CD4-positive, alpha-beta T cell (primary cell): Measurements from ENCODE around the gene PTPRN2. TPM values are rescaled to one million over a fixed set of nuclear protein-coding genes. Genes with fewer than 3 reads are reported as not detected.

Experiments
- ATAC-seq: fragments of 200-7000 bp; cut with Tn5 transposase; one replicate; pipeline ENCODE4 v1.10.0; 2022; ENCODE audit warnings: mild to moderate bottlenecking; ENCODE audit not compliant: poor library complexity
- CTCF ChIA-PET: fragments of 350-600 bp; sonication (Branson Sonifier 250); formaldehyde crosslinking; loops from one replicate; lab custom pipeline; 2021; ENCODE audit warnings: antibody characterized with exemption, inconsistent platforms; lab: Charles Lee
- POLR2A ChIA-PET: fragments of 350-600 bp; sonication (Branson Sonifier 250); formaldehyde crosslinking; loops from one replicate; lab custom pipeline; 2021; ENCODE audit warnings: antibody characterized with exemption, inconsistent platforms; lab: Charles Lee
- DNase-seq, 14 experiments: peaks; one replicate each; pipeline ENCODE4 v3.0.0-alpha.2; 2013 to 2020; ENCODE audit warnings: mixed read lengths in 2 of 14
- H3K27ac ChIP-seq, 2 donors: one replicate each; pipeline versions ENCODE4 v1.5.1 to v1.7.0; 2013; ENCODE audit warnings: low read length in 2 of 2, low read depth in 1 of 2, mild to moderate bottlenecking in 1 of 2
- H3K27me3 ChIP-seq, 2 experiments: 1 replicate in 1 of 2; 2 replicates in 1 of 2; pipeline versions ENCODE4 v1.6.1 to v1.7.0; 2013; ENCODE audit warnings: low read length in 2 of 2, control low read depth in 1 of 2, mild to moderate bottlenecking in 1 of 2, moderate library complexity in 1 of 2; ENCODE audit not compliant: insufficient read depth in 2 of 2, control insufficient read depth in 1 of 2
- H3K36me3 ChIP-seq: one replicate; pipeline ENCODE4 v1.6.1; 2013; ENCODE audit warnings: low read length, control low read depth; ENCODE audit not compliant: insufficient read depth
- H3K4me1 ChIP-seq: one replicate; pipeline ENCODE4 v1.6.1; 2013; ENCODE audit warnings: low read length, control low read depth; ENCODE audit not compliant: insufficient read depth
- H3K4me3 ChIP-seq: one replicate; pipeline ENCODE4 v1.5.1; 2013; ENCODE audit warnings: mild to moderate bottlenecking, low read length, moderate library complexity
- H3K9me3 ChIP-seq, 2 experiments: 1 replicate in 1 of 2; 2 replicates in 1 of 2; pipeline versions ENCODE4 v1.6.1 to v1.7.0; 2013; ENCODE audit warnings: low read length in 2 of 2, mild to moderate bottlenecking in 2 of 2, control low read depth in 1 of 2, moderate library complexity in 1 of 2; ENCODE audit not compliant: control insufficient read depth in 1 of 2, insufficient read depth in 1 of 2
- H3K27ac Mint-ChIP-seq: one replicate; pipeline ENCODE4 v1.8.0; 2020; ENCODE audit warnings: mixed read lengths
- H3K27me3 Mint-ChIP-seq: one replicate; pipeline ENCODE4 v1.8.0; 2021; ENCODE audit warnings: mixed read lengths
- H3K36me3 Mint-ChIP-seq: one replicate; pipeline ENCODE4 v1.8.0; 2021; ENCODE audit warnings: low read depth, mixed read lengths
- H3K4me1 Mint-ChIP-seq: one replicate; pipeline ENCODE4 v1.8.0; 2021; ENCODE audit warnings: low read depth, mixed read lengths
- H3K4me3 Mint-ChIP-seq: one replicate; pipeline ENCODE4 v1.8.0; 2020; ENCODE audit warnings: mild to moderate bottlenecking, mixed read lengths
- H3K9me3 Mint-ChIP-seq: one replicate; pipeline ENCODE4 v1.8.0; 2020; ENCODE audit warnings: mixed read lengths
- intact Hi-C, 2 experiments: fragments of 100-400 bp; cut with DNase I in 1 of 2; cut with micrococcal nuclease in 1 of 2; formaldehyde crosslinking; loops; one replicate each; pipeline versions ENCODE4 v1.15.1 to v1.9.0; 2023 to 2025; cut with DNase I, micrococcal nuclease
- total RNA-seq, 174 experiments: library from RNA in 2 of 174; stranded (reverse) in 2 of 174; gene quantifications; one replicate each; pipeline ENCODE4 v1.2.3 and lab custom pipeline; 2021 to 2026
- TF ChIP-seq, protein P1 (sequence below): fragments of 200-600 bp; IDR thresholded peaks from one replicate; pipeline ENCODE4 v1.8.0; 2022; ENCODE audit warnings: antibody characterized with exemption, mild to moderate bottlenecking

The PTPRN2 gene
- total RNA-seq, 2 experiments from 2014 or later, result 0.34 to 0.44 TPM

DNA sequence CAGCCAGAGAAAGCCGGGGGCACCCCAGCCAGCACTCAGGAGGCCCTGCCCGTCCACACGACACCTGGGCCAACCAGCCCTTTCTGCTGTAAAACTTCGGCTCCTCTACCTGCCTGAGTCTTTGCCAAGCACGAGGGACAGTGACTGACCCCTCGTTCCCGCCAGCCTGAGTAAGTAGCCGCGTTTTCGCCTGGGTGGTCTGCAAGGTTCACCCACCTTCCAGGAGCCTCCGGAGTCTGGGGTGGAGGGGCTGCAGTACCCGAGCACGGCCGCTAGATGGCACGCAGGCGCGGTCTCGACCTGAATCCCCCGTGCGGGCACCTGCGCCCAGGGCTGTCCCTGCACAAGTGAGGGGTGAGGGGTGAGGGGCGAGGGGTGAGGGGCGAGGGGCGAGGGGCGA is 192.7 kb downstream of the PTPRN2 start:
- no peaks in the 10 kb centered on the region for H3K27me3 ChIP-seq
- H3K36me3 ChIP-seq, result no peaks in the 10 kb centered on the region
- H3K36me3 Mint-ChIP-seq, result no peaks in the 10 kb centered on the region
- no peaks in the 10 kb centered on the region for H3K27me3 Mint-ChIP-seq
- H3K27ac ChIP-seq, result no peak overlapping the region
- intact Hi-C loops, result loop anchor here (5.0 to 10.0 kb wide), 2 partner anchors 580 to 582 kb away; no protein-coding TSS in a partner anchor
- ChIA-PET POLR2A (no interaction called here), CTCF (no interaction called here)
- H3K4me3 Mint-ChIP-seq, result no peak overlapping the region
- ATAC-seq (no peak), DNase-seq (peak in 11 of 14 experiments; percentile 9 to 54 (median 19))
- H3K9me3 ChIP-seq, result peaks cover 7 to 22% of the 10 kb centered on the region in 2 experiments
- peaks cover 7% of the 10 kb centered on the region for H3K9me3 Mint-ChIP-seq
- H3K4me1 ChIP-seq, result peaks cover 4% of the 10 kb centered on the region
- H3K27ac Mint-ChIP-seq, result no peak overlapping the region
- H3K4me1 Mint-ChIP-seq, result no peaks in the 10 kb centered on the region
- no peak overlapping the region for H3K4me3 ChIP-seq
- TF ChIP-seq, protein P1, sequence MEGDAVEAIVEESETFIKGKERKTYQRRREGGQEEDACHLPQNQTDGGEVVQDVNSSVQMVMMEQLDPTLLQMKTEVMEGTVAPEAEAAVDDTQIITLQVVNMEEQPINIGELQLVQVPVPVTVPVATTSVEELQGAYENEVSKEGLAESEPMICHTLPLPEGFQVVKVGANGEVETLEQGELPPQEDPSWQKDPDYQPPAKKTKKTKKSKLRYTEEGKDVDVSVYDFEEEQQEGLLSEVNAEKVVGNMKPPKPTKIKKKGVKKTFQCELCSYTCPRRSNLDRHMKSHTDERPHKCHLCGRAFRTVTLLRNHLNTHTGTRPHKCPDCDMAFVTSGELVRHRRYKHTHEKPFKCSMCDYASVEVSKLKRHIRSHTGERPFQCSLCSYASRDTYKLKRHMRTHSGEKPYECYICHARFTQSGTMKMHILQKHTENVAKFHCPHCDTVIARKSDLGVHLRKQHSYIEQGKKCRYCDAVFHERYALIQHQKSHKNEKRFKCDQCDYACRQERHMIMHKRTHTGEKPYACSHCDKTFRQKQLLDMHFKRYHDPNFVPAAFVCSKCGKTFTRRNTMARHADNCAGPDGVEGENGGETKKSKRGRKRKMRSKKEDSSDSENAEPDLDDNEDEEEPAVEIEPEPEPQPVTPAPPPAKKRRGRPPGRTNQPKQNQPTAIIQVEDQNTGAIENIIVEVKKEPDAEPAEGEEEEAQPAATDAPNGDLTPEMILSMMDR, result peak; percentile 65

DNA sequence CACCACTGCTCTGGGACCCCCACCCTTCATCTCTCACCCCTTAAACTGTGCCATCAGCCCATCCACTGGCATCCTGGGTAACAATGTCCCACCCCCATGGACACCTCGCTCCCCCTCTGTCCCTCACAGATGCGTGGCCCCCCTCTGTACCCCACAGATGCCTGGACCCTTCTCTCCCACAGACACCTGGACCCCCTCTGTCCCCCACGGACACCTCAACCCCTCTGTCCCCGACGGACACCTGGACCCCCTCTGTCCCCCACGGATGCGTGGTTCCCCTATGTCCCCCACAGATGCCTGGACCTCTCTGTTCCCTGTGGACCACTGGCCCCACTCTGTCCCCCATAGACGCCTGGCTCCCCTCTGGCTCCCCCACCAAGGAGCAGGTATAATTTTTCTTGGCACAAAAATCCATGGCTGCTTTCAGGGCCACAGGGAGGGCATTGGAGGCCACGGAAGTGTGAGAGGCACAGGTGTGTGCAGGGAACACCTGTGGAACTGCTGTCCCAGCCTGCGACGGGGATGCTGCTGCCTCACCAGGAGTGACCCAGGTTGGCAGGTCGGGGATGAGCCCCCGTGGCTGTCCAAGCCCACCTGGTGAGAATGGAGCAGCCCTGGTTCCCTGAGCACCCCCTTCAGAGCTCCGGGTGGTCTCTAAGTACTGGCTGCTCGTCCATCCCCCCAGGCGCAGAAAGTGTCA is 193.5 kb downstream of the PTPRN2 start:
- H3K4me1 Mint-ChIP-seq, result no peaks in the 10 kb centered on the region
- no peak overlapping the region for H3K27ac Mint-ChIP-seq
- POLR2A ChIA-PET, result no interaction called here
- Histone ChIP-seq H3K4me3 (no peak overlapping the region), H3K27me3 (no peaks in the 10 kb centered on the region), H3K36me3 (no peaks in the 10 kb centered on the region), H3K27ac (no peak overlapping the region), H3K9me3 (peaks cover 6 to 20% of the 10 kb centered on the region in 2 experiments), H3K4me1 (peaks cover 4% of the 10 kb centered on the region)
- TF ChIP-seq, protein P1, result no peak
- peaks cover 5% of the 10 kb centered on the region for H3K9me3 Mint-ChIP-seq
- H3K4me3 Mint-ChIP-seq, result no peak overlapping the region
- intact Hi-C loops, result loop anchor here (5.0 to 10.0 kb wide), 2 partner anchors 581 to 583 kb away; no protein-coding TSS in a partner anchor
- CTCF ChIA-PET, result no interaction called here
- no peaks in the 10 kb centered on the region for H3K27me3 Mint-ChIP-seq
- no peak for DNase-seq
- no peaks in the 10 kb centered on the region for H3K36me3 Mint-ChIP-seq
- ATAC-seq, result no peak

DNA sequence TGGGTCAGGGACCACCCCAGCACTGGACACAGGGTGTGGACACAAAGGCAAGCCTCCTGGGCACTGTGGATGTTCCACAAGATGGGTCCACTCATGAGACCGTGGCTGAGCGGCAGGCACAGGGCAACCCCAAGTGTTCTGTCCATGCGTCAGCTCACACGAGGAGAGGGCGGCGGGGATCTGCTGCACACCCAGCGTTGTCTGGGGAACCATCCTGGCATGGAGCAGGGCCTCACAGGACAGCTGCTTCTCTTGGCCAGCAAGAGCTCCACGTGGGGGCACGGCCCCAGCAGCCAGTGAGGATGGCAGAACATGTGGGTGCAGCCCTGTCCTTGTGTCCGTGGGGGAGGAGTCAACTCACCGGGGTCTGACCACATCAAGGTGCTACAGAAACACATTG is 195.4 kb downstream of the PTPRN2 start:
- no peaks in the 10 kb centered on the region for H3K27me3 Mint-ChIP-seq

More for the DNA sequence above, 195.4 kb downstream of the PTPRN2 start:
- Mint-ChIP-seq H3K4me3 (no peak overlapping the region), H3K36me3 (no peaks in the 10 kb centered on the region), H3K4me1 (no peaks in the 10 kb centered on the region), H3K27ac (no peak overlapping the region), H3K9me3 (no peaks in the 10 kb centered on the region)
- POLR2A ChIA-PET, result no interaction called here
- H3K36me3 ChIP-seq, result no peaks in the 10 kb centered on the region
- CTCF ChIA-PET, result no interaction called here
- intact Hi-C loops, result loop anchor here (5.0 to 10.0 kb wide), 2 partner anchors 583 to 585 kb away; no protein-coding TSS in a partner anchor
- peaks cover 4% of the 10 kb centered on the region for H3K4me1 ChIP-seq
- no peak overlapping the region for H3K27ac ChIP-seq
- H3K4me3 ChIP-seq, result no peak overlapping the region
- ATAC-seq (no peak), DNase-seq (no peak)
- no peaks in the 10 kb centered on the region for H3K27me3 ChIP-seq
- peaks cover 0 to 19% of the 10 kb centered on the region in 2 experiments for H3K9me3 ChIP-seq
- TF ChIP-seq, protein P1, result no peak
